GM20000 (cell line): ENCODE measurements around the gene WWC2.

Source experiments
- DNase-seq: peaks from one replicate; pipeline ENCODE4 v3.0.0; 2012; ENCODE audit warnings: low spot score
- TF ChIP-seq, protein P1 (sequence below): IDR thresholded peaks from 2 replicates; pipeline ENCODE4 v1.5.1; 2012; ENCODE audit warnings: mild to moderate bottlenecking, control low read depth; ENCODE audit errors: extremely low read depth, missing control alignments

Gene WWC2

DNA sequence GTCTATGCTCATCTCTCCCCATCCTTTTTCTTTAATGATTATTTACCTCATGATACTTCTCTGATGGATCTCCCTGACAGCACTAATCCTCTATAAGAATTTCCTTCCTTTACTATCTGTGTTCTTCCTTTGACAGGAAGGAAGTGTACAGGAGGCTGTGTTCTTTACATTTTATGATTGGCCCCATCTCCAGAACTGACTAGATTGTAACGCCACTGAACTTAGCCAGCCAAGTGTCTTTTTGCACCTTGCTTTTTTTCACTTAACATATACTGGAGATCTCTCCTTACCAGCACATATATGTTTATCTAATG, 3.9 kb upstream of the WWC2 start:
- no peak for DNase-seq
- TF ChIP-seq, protein P1, sequence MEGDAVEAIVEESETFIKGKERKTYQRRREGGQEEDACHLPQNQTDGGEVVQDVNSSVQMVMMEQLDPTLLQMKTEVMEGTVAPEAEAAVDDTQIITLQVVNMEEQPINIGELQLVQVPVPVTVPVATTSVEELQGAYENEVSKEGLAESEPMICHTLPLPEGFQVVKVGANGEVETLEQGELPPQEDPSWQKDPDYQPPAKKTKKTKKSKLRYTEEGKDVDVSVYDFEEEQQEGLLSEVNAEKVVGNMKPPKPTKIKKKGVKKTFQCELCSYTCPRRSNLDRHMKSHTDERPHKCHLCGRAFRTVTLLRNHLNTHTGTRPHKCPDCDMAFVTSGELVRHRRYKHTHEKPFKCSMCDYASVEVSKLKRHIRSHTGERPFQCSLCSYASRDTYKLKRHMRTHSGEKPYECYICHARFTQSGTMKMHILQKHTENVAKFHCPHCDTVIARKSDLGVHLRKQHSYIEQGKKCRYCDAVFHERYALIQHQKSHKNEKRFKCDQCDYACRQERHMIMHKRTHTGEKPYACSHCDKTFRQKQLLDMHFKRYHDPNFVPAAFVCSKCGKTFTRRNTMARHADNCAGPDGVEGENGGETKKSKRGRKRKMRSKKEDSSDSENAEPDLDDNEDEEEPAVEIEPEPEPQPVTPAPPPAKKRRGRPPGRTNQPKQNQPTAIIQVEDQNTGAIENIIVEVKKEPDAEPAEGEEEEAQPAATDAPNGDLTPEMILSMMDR = no peak

DNA sequence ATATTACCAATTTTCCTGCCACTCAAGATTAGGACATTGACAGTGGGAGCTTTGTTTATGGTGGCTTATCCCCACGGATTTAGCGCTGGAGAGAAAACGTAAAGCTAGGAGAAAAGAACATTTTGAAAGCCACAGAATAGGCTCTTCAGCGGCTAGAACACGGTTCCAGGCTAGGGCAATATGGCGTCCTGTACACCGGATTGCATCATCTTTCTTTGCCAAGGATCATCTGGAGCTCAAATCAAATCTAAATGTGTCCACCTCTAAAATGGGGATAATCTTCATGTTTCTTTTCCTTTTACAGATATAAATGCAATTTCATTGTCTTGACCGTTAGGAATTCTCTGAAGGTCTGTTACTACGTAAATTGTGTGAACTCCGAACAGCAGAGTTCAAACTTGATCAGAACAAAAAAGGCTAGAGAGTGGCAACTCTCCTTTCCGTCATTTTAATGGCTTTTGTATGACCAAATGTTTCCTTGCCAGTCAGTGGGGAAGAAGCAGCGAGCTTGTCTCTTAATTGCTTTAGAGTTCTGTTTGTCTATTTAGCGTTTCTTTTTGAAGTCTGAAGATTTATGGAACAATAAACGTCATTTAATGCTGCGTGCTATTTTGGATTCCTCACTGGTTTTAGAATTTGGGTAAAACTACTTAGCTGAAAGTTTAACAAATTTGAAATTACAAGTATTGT, 2.6 kb upstream of the WWC2 start:
- TF ChIP-seq, protein P1 = no peak
- DNase-seq = no peak

DNA sequence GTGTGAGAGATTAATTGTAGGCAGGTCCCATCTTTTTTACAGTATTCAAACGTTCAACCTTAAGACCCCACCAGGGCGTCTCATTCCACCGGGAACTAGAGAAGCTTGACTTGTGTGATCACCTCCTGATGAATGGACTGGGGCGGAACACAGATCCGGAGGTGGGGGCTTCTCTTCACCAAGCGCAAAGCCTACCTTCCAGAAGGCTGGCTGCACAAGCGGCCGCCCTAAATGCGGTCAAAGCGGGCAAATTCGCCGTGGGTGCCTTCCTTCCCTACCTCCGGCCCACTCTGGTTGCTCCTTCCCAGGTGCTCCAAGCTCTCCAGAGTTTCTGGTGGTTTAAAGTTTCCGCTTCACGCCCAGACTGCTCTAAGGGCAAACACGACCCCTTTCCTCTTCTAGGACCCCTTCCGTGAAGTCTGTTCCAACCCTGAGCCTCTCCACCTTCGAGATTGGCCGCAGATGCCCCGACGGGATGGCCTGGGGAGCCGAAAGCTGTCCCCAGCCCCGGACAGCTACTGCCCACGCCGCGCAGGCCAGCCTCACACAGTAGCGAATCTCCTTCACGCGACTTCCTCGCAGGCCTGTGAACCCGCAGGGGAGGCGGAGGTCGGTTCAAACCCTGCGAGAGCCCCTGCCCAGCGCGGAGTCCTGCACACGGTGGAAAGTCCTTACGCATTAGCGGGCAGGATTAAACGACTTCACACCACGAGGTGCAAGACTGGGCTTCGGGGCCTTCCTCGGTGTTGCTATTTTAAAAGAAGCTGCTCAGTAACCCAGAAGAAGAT, 1.6 kb upstream of the WWC2 start:
- TF ChIP-seq, protein P1 = no peak
- DNase-seq = no peak

DNA sequence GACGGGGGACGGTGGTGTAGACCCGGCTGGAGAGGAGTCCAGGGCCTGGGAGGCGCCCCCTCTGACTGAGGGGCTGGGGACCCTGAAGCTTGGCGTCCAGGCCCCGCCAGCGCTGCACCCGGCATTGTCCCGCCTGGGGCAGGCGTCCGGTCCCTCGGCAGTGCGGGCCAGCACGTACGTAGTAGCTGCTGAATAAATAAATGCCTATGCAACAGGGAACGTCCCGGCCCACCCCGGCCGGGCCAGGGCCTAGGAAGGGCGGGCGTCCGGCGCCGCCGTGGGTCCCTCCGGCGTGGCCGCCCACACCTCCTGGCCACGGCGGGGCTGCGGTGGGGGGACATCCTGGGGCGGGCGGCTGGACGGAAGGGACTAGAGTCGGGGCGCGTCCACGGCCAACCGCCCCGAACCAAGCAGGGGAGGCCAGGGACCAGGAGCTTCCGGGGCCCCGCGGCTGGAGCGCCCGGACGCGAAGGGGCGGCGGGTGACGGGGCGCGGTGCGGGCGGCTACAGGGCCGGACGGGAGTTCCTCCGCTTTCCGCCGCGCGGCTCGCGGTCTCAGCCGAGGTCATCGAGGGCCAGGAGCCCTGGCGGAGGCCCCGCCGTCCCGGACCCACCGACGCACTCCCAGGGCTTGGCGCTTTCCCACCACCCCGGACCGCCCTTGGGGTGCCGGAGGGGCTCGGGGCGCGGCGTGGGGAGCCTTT, 886 bp upstream of the WWC2 start:
- DNase-seq = peak; percentile 69
- TF ChIP-seq, protein P1 = no peak

DNA sequence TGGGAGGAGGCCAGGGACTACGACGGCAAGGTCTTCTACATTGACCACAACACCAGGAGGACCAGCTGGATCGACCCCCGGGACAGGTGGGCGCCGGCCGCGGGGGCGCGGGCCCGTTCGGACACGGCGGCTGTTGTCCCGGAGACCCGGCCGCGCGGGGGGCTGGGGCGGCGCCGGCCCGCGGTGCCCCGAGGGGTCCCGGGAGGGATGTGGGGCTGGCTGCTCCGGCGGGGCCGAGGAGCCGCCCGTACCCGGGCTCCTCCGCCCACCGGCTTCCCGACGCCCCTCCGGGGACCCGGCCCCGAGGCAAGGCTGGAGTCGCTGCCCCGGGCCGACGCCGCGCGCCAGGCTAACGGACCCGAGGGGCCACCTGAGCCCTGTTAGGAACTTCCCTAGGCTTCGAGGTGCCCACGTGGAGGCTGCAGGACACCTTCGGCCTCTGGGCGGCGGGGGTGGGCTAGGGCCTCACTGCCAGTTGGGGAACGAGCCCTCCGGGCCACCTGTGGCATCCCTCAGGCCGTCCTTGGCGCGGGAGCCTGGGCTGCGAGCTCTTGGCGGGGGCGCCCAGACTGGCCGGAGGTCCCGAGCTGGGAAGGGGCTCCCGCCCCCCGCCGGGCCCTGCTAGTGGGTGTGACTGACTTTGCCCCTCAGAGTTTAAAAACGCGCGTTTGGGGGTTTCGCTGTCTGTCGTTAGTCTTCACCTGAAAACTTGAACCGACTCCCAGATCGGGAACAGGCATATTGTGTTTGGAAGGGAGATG, 660 bp downstream of the WWC2 start:
- TF ChIP-seq, protein P1 = no peak
- peak; percentile 42 for DNase-seq

DNA sequence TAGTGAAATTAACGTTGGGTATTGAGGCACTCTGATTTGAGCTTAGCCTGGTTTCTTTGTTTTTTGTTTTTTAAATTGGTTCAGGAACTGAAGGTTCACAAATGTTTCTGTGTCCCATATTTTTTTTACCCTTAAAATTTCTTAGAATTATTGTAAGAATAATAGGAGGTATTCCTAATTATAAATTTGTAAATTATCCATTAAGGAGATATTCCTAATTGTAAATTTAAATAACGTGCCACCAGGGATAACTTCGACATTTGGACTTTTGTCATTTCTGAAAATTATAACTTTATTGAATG, 1.2 kb downstream of the WWC2 start:
- TF ChIP-seq, protein P1 = no peak
- DNase-seq = no peak
